K562 (cell line): Measurements from ENCODE around the gene LRRC3B.

ENCODE experiments used
- ATF1 ChIP-seq, 2 experiments: fragments of 450-650 bp in 1 of 2; IDR thresholded peaks; 2 replicates each; pipeline ENCODE4 v1.6.1; 2016; ENCODE audit warnings: missing compliant biosample characterization in 1 of 2, missing genetic modification characterization in 1 of 2
- EZH2 ChIP-seq: IDR thresholded peaks from 2 replicates; pipeline ENCODE4 v1.6.1; 2012; ENCODE audit warnings: low read depth, mild to moderate bottlenecking, inconsistent platforms, low read length, borderline replicate concordance
- MTA2 ChIP-seq: fragments of 450-650 bp; IDR thresholded peaks from 2 replicates; pipeline ENCODE4 v1.6.1; 2016; ENCODE audit warnings: low read depth
- POLR2A ChIP-seq: fragments of 450-650 bp; conservative IDR thresholded peaks from 2 replicates; pipeline ENCODE4 v1.6.1; 2016
- TCF7L2 ChIP-seq: fragments of 150-350 bp; IDR thresholded peaks from 2 replicates; pipeline ENCODE4 v1.6.1; 2016; ENCODE audit warnings: low read depth, mild to moderate bottlenecking, low read length, moderate library complexity
- XRCC5 ChIP-seq: fragments of 200-400 bp; formaldehyde crosslinking; IDR thresholded peaks from 2 replicates; pipeline ENCODE4 v1.6.1; 2017; ENCODE audit warnings: low read depth, mild to moderate bottlenecking, low read length
- TF ChIP-seq, protein P1 (sequence below), 2 experiments: fragments of 450-650 bp; conservative IDR thresholded peaks; 2 replicates each; pipeline ENCODE4 v1.6.1; 2017; ENCODE audit warnings: mild to moderate bottlenecking in 2 of 2, moderate library complexity in 2 of 2

GRCh38 chr3:26596335-26596734 is 26.2 kb upstream of the LRRC3B start:
- TF ChIP-seq ATF1 (CRISPR knock-in tag; IDR thresholded peaks at IDR 0.05) (no peak), ATF1 (tag; IDR thresholded peaks at IDR 0.05) (no peak), TCF7L2 (no peak), POLR2A (no peak), XRCC5 (no peak), MTA2 (no peak), EZH2 (no peak)
- TF ChIP-seq, protein P1, sequence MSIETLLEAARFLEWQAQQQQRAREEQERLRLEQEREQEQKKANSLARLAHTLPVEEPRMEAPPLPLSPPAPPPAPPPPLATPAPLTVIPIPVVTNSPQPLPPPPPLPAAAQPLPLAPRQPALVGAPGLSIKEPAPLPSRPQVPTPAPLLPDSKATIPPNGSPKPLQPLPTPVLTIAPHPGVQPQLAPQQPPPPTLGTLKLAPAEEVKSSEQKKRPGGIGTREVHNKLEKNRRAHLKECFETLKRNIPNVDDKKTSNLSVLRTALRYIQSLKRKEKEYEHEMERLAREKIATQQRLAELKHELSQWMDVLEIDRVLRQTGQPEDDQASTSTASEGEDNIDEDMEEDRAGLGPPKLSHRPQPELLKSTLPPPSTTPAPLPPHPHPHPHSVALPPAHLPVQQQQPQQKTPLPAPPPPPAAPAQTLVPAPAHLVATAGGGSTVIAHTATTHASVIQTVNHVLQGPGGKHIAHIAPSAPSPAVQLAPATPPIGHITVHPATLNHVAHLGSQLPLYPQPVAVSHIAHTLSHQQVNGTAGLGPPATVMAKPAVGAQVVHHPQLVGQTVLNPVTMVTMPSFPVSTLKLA (conservative IDR thresholded peaks at IDR 0.05): no peak
